G401.6 (cell line): ENCODE measurements around the gene ANG.
"Not testable (repeated sequence)": the region's sequence is repeated elsewhere in the genome, so short reads cannot be mapped to it uniquely, and the experiment has no call there.

Experiments used
- FAIRE-seq: peaks from 2 replicates; lab custom pipeline; 2012; peaks lifted over from hg19 to GRCh38; lab: Jason Lieb, UNC

ANG gene

DNA sequence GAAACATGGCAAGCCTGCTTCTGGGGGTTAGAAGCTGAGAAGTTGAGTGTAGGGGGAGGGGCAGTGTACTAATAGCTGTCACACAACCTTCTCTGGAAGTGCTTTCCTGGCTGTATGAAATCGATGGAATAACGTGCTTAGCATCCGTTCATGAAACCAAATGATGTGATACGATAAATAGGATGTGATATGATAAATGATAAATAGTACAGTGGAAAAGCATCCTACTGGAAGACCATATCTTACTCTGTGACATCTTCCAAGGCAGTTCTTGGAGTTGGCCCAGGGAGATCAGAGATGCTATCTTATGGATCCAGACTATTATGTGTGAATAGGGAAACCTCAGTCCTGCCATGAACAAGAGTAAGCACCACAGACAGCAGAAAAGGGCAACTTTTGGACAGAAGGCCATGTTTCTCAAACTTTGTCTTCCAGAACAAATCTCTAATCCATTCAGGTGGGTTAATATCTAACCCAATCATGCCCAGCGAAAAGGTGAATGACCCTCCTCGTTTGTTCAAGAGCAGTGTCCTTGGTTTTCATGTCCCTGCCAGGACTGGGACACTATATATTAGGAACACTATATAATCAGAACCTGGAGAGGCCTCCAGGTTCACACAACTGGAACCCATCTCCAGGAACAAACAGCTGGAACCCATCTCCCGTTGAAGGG lies at the start of gene ANG:
ANG (plus strand) TSS at position 598 of the 673 bp plus-strand sequence. CDS start 4,801 bp downstream, outside the sequence.
- no peak for FAIRE-seq

- no peak for FAIRE-seq
These were observed 47.0 kb upstream of the ANG start, which contains the start of gene OR6S1 for GRCh38 chr14:20641591-20641990. Gene OR6S1 (minus strand): TSS chr14:20641691. CDS start chr14:20641691, 0 bp downstream.

DNA sequence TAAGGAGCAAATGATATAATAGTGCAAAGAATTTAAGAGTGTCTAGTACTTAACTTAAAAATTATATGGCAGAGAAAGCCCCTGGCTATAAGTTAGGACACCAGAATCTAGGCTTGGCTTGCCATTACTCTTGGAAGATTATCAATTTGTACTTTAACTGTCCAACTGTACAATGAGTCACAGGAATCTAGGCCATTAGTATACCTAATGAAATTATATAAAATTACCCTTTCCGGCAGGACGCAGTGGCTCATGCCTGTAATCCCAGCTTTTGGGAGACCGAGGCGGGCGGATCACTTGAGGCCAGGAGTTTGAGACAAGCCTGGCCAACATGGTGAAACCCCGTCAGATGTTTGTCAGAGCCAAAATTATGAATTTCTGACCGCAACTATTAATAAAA lies 46.4 kb upstream of the ANG start:
- FAIRE-seq = no peak

- FAIRE-seq = not testable (repeated sequence)
These were observed 45.8 kb upstream of the ANG start for GRCh38 chr14:20642755-20643154.

DNA sequence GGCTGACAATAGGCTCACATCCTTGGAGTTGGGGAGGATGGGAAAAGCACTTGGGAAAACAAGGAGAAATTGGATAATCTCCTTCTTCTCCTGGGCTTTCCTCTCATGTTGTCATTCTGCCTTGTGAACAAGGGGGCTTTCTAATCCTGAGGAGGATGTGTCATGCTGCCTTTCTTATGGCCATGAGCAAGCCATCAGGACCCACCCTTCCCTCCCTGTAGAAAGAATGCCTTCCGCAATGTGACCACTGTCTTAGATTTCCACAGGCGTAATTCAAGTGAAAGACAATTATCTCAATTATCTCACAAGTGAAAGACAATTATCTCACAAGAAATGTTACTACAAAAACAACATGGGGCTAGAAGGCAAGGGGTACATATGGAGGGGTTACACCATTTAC lies 44.0 kb upstream of the ANG start:
- FAIRE-seq = no peak

DNA sequence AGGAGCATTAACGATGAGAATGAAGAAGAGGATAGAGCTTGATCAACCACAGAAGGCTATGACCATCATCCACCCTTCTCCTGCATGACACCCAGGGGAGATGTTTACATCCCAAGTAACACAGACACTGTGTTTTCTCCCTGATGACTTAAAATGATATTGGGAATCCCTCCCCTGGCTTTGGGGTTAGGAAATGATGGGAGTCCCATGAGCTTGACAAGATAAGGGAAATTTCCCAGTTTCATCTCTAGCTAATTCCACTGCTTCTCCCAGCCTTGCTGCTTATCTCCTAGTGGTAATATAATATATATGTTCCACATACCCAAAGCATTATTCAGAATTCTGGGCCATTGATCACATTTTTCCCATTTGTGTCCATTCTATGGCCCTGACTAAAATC lies 43.1 kb upstream of the ANG start:
- no peak for FAIRE-seq

DNA sequence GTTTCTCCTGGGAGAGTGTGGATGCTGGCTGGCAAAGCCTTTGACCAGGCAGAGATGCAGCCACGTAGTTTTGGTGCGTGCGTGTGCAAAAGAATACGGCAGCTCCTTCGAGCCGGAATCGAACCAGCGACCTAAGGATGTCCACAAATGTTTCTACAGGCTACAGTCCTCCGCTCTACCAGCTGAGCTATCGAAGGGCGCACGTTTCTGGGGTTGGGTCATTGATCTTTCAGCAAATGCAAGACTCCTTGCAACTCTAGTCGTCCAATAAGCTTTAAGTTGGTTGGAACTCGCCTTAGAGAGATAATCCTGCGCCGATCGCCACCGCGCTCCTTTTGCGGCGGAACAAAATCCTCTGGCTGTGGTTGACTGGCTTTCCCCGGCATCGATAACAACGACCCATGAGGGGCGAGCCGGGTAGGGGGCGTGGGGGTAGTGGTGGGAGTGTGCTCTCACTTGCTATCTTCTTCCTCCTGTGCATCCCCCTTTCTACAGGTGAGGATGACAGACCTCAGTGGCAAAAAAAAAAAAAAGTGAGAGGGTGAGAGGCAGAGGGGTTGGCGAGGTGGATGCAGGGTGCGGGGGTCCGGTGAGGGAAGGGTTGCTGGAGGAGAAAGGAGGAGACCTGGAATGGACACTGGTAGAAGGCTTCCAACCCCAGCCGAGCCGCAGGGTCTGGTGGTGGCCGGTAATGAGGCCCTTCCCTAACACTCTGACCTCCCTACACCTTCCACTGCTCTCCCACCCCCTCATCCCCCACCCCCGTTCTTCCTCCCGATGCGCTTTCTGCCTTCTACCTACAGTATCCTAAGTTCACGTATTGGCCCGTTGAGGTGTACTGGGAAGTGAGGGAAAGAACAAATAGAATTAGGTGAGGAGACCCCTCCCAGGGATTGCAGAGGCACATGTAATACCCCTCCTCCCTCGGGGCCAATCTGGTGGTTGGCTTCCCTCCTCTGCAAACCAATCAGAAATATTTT lies 35.3 kb upstream of the ANG start:
- FAIRE-seq = peak; percentile 88

- FAIRE-seq = no peak
These were observed 32.7 kb upstream of the ANG start for GRCh38 chr14:20655851-20656250.

GRCh38 chr14:20656274-20656673 lies 32.3 kb upstream of the ANG start:
- FAIRE-seq = no peak

- peak; percentile 87 for FAIRE-seq
These were observed 31.1 kb upstream of the ANG start for GRCh38 chr14:20657216-20658211.

GRCh38 chr14:20658246-20658645 lies 30.3 kb upstream of the ANG start:
- FAIRE-seq = no peak

DNA sequence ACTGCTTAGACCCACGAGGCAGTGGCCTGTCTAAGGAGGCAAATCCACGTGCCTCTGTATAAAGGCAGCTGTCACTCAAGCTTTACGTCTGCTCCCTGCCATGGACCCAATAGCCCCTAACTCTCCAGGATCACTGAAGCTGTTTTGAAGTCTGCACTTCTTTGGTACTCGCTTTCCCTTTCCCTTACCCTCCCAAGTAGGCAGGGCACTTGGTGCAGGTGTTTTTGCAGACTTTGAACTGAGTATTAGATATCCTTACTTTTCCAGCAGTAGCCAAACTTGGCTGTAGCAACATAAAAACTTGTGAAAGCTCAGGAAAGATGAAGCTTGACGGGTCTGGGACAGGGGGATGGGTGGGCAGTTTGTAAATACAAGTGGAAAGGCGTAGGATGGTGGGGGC lies 29.2 kb upstream of the ANG start:
- no peak for FAIRE-seq

DNA sequence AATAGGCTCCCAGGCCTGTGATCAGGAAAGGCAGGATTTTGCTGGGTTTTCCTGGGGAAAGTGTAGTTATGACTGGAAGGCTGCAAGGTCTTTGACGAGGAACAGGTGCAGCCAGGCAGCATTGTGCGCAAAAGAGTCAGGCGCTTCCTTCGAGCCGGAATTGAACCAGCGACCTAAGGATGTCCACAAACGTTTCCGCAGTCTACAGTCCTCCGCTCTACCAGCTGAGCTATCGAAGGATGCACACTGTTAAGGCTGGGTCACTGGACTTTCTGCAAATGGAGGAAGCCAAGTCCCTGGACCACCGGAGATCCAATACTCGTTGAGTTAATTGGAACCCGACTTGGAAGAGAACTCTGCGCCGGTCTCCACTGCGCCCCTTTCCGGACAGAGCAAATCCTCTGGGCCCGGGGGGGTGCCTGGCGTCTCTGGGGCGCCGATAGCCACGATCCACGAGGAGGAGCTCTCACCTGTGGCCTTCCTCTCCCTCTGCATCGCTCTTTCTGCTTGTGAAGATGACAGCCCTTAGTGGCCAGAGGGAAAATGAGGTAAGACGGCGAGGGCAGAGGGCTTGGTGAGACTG lies 28.7 kb upstream of the ANG start:
- FAIRE-seq = peak; percentile 3

- no peak for FAIRE-seq
These were observed 27.4 kb upstream of the ANG start for GRCh38 chr14:20661197-20661596.

DNA sequence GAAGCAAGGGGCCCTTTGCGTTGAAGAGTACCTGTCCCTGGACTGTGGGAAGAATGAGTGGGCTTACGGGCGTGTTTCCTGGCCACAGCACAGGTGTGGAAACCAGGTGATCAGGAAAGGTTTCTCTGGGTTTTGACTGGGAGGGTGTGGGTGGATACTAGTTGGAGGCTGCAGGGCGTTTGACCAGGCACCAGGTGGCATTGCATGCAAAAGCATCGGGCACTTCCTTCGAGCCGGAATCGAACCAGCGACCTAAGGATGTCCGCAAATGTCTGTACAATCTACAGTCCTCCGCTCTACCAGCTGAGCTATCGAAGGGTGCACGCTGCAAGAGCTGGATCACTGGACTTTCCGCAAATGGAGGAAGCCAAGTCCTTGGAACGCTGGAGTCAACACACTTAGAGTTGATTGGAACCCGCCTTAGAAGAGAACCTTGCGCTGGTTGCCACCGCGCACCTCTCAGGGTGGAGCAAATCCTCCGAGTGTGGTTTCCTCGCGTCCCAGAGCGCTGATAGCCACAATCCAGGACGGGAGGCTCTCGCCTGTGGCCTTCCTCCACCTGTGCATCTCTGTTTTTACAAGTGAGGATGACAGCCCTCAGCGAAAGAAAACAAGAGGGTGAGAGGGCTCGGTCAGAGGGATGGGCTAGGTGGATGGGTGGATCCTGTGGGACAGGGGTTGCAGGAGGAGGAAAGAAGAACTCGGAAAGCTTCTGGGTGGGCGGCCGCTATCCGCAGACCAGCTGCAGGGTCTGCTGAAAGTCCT lies 25.4 kb upstream of the ANG start:
- peak; percentile 95 for FAIRE-seq

DNA sequence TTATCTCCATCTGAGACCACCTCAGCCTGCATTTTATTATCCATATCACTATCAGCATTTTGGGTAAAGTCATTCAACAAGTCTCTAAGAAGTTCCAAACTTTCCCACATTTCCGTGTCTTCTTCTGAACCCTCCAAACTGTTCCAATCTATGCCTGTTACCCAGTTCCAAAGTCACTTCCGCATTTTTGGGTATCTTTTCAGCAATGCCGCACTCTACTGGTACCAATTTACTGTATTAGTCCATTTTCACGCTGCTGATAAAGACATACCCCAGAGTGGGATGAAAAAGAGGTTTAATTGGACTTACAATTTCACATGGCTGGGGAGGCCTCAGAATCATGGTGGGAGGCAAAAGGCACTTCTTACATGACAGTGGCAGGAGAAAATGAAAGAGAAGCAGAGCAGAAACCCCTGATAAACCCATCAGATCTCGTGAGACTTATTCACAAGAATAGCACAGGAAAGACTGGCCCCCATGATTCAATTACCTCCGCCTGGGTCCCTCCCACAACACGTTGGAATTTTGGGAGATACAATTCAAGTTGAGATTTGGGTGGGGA lies 22.1 kb upstream of the ANG start:
- FAIRE-seq = not testable (repeated sequence)

- no peak for FAIRE-seq
These were observed 20.6 kb upstream of the ANG start for GRCh38 chr14:20667957-20668356.

GRCh38 chr14:20668969-20669368 lies 19.6 kb upstream of the ANG start:
- FAIRE-seq = no peak

DNA sequence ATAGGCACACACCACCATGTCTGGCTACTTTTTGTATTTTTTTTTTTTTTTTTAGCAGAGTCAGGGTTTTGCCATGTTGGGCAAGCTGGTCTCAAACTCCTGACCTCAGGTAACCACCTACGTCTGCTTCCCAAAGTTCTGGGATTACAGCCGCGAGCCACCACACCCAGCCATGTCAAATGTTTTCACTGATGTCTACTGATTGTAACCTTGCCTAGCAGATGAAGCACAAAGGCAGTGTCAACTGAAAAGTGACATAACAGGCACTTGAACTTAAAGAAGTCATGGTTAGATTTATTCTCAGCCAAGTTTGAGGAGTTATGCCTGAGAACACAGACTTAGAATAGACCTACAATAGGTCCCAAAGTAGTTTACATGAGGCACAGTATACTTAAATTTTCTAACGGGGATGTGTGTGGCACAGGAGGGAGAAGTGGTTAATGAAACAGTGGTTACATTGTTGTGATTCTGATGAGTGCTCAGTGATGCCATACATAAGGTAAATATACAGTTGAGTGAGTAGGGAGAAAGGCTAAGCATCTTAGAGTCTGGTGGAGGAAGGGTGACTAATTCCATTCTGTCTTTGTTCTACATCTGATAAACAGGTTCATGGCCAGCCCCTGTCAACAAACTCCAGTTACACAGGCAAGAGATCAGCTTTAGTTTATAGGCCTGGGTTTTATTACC lies 16.8 kb upstream of the ANG start:
- FAIRE-seq = no peak

GRCh38 chr14:20675669-20676068 lies 12.9 kb upstream of the ANG start:
- no peak for FAIRE-seq
